HepG2 (cell line): ENCODE measurements around the gene NRSN2. TPM values are rescaled to one million over a fixed set of nuclear protein-coding genes. Genes with fewer than 3 reads are reported as not detected.

Experiments used
- AFF4 ChIP-seq: sonication (generic); formaldehyde crosslinking; IDR thresholded peaks from 2 replicates; pipeline ENCODE4 v1.4.0; 2020; ENCODE audit warnings: missing genetic modification reagents
- GMEB2 ChIP-seq: IDR thresholded peaks from 2 replicates; pipeline ENCODE4 v1.6.1; 2016; ENCODE audit warnings: missing biosample characterization, missing genetic modification reagents, low read depth
- KIAA2018 ChIP-seq: sonication (generic); formaldehyde crosslinking; IDR thresholded peaks from 2 replicates; pipeline ENCODE4 v1.5.0; 2020; ENCODE audit warnings: mild to moderate bottlenecking, missing genetic modification reagents, borderline replicate concordance
- MXD3 ChIP-seq: IDR thresholded peaks from 2 replicates; pipeline ENCODE4 v1.6.1; 2016; ENCODE audit warnings: mild to moderate bottlenecking, missing biosample characterization, missing genetic modification reagents
- PAF1 ChIP-seq: IDR thresholded peaks from 2 replicates; pipeline ENCODE4 v1.6.1; 2016; ENCODE audit warnings: missing genetic modification reagents, missing compliant biosample characterization
- ZHX1 ChIP-seq: sonication (generic); formaldehyde crosslinking; IDR thresholded peaks from 2 replicates; pipeline ENCODE4 v1.8.1; 2022; ENCODE audit warnings: low read depth, mild to moderate bottlenecking, missing genetic modification reagents
- polyA plus RNA-seq, 8 experiments: library from polyadenylated mRNA; depleted of rRNA in 3 of 8; stranded (reverse) in 7 of 8; unstranded in 1 of 8; fragments of >200 nt; fragmentation: Illumina TruSeq in 4 of 8; extraction: Trizol in 4 of 8; gene quantifications; 2 replicates each; pipeline versions ENCODE4 v1.2.1 to v1.2.3, GENCODE V29; 2011 to 2016; ENCODE audit warnings: low read depth in 4 of 8, missing spikeins in 1 of 8, mixed read lengths in 1 of 8; ENCODE audit not compliant: insufficient read depth in 1 of 8
- total RNA-seq, 5 experiments: library from RNA; depleted of rRNA; stranded (reverse); fragments of >200 nt; fragmentation: Illumina TruSeq; extraction: Trizol; gene quantifications; 2 replicates each; pipeline ENCODE4 v1.2.3, GENCODE V29; 2016; ENCODE audit warnings: low read depth in 1 of 5

NRSN2 gene
- total and polyA plus RNA-seq, 2 of the 13 experiments (the other 11 are each of a cell fraction or from before 2014, with no cell fraction given): 32.3 to 49.4 TPM

- TF ChIP-seq KIAA2018 (CRISPR knock-in tag): 0 out of 2 replicates have a peak, but pooled peaks have one; percentile 2
- TF ChIP-seq PAF1 (CRISPR knock-in tag): peak; percentile 87
- 0 out of 2 replicates have a peak, but pooled peaks have one; percentile 4 for TF ChIP-seq GMEB2
- TF ChIP-seq MXD3: 0 out of 2 replicates have a peak, but pooled peaks have one; percentile 19
- peak; percentile 68; the same call in 1 of the 2 replicates for TF ChIP-seq ZHX1
- TF ChIP-seq AFF4 (CRISPR knock-in tag): peak; percentile 73
These were observed 35.6 kb downstream of the NRSN2 start (continued) for GRCh38 chr20:382291-383115.
